Measurements from ENCODE around the gene AHCTF1. TPM values are rescaled to one million over a fixed set of nuclear protein-coding genes. Genes with fewer than 3 reads are reported as not detected.
"Not testable (repeated sequence)": the region's sequence is repeated elsewhere in the genome, so short reads cannot be mapped to it uniquely, and the experiment has no call there.

The AHCTF1 gene
- total RNA-seq, 4 donors from 2014 or later, result 30.7 to 45.3 (median 42.0) TPM

DNA sequence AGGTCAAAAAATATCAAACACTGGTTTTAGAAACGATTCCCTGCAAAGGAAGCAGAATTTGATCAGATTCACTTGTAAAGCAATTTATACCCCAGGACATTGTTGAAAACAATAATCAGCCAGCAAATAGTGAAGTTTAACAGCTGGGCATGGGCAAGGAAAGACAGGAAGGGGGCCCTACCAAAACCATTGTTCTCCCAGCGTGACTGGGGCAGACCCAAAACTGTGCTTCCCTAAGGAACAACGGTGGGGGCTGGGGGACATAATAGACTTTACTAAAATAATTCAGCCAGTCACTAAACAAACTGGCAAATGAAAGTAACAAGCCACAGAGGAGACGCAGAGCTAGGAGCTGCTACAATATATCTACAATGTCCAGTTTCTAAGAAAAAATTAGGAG lies 100.2 kb downstream of the AHCTF1 start:
- H3K36me3 ChIP-seq, result no peaks in the 10 kb centered on the region
- H3K4me1 ChIP-seq, result no peaks in the 10 kb centered on the region
- no peak overlapping the region for H3K27ac ChIP-seq (replicated peaks in 1 of 4)
- intact Hi-C loops (cut with DNase I), result no loop called here
- TF ChIP-seq EP300 (IDR thresholded peaks at IDR 0.05), result no peak
- TF ChIP-seq POLR2AphosphoS5 (IDR thresholded peaks at IDR 0.05), result no peak
- no peak for TF ChIP-seq POLR2A (IDR thresholded peaks at IDR 0.05; ENCODE audit: low read depth)
- TF ChIP-seq, protein P1, sequence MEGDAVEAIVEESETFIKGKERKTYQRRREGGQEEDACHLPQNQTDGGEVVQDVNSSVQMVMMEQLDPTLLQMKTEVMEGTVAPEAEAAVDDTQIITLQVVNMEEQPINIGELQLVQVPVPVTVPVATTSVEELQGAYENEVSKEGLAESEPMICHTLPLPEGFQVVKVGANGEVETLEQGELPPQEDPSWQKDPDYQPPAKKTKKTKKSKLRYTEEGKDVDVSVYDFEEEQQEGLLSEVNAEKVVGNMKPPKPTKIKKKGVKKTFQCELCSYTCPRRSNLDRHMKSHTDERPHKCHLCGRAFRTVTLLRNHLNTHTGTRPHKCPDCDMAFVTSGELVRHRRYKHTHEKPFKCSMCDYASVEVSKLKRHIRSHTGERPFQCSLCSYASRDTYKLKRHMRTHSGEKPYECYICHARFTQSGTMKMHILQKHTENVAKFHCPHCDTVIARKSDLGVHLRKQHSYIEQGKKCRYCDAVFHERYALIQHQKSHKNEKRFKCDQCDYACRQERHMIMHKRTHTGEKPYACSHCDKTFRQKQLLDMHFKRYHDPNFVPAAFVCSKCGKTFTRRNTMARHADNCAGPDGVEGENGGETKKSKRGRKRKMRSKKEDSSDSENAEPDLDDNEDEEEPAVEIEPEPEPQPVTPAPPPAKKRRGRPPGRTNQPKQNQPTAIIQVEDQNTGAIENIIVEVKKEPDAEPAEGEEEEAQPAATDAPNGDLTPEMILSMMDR (IDR thresholded peaks at IDR 0.05), result no peak
- no peak overlapping the region for H3K4me3 ChIP-seq
- no peak for DNase-seq (ENCODE audit: extremely low spot score)
- peaks cover 0 to 11% (median 4%) of the 10 kb centered on the region in 4 donors for H3K9me3 ChIP-seq
- peaks cover 0 to 8% (median 0%) of the 10 kb centered on the region in 4 donors for H3K27me3 ChIP-seq
- WGBS, result 60% methylated on average over 4 of the region's 4 CpGs

DNA sequence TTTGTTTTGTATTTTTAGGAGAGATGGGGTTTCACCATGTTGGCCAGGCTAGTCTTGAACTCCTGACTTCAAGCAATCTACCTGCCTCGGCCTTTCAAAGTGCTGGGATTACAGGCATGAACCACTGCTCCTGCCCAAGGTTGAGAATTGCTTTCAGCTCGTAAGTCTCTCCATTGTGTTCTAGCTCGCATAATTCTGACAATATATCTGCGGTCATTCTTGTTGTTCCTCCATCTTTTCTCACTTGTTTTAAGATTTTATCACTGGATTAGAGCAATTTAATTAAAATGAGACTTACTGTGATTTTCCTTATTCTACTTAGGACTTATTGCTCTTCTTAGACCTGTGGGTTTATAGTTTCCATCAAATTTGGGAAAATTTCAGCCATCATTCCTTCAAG lies 102.9 kb downstream of the AHCTF1 start:
- DNase-seq (ENCODE audit: extremely low spot score), result no peak
- Histone ChIP-seq H3K27me3 (peaks cover 0 to 8% (median 0%) of the 10 kb centered on the region in 4 donors), H3K36me3 (no peaks in the 10 kb centered on the region), H3K4me3 (no peak overlapping the region), H3K27ac (replicated peaks in 1 of 4) (no peak overlapping the region), H3K9me3 (peaks cover 0 to 11% (median 4%) of the 10 kb centered on the region in 4 donors), H3K4me1 (no peaks in the 10 kb centered on the region)
- intact Hi-C loops (cut with DNase I), result no loop called here
- TF ChIP-seq, protein P1 (IDR thresholded peaks at IDR 0.05), result no peak
- TF ChIP-seq EP300 (IDR thresholded peaks at IDR 0.05) (no peak), POLR2AphosphoS5 (IDR thresholded peaks at IDR 0.05) (no peak), POLR2A (IDR thresholded peaks at IDR 0.05; ENCODE audit: low read depth) (no peak)
- WGBS, result 91% methylated on average over 4 of the region's 4 CpGs

DNA sequence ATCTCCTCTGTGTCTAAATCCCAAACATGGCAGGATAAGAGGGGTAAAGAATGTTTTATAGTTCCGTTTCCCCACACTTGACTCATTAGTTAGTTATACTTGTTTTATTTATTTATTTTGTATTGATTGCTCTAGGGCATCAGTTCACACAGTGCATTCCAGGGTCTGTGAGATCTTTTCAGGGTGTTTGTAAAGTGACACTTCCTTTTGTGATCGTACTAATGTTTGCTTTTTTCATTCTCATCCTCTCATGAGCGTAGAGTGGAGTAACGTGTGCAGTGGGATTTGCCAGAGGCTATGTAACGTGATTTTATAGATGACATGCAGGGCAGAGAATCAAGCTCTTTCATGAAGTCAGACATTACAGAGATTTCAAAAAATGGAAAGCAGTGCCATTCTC lies 104.4 kb downstream of the AHCTF1 start:
- Histone ChIP-seq H3K36me3 (no peaks in the 10 kb centered on the region), H3K27ac (replicated peaks in 1 of 4) (no peak overlapping the region), H3K4me3 (no peak overlapping the region), H3K4me1 (no peaks in the 10 kb centered on the region), H3K9me3 (peaks cover 0 to 11% (median 4%) of the 10 kb centered on the region in 4 donors), H3K27me3 (peaks cover 0 to 8% (median 0%) of the 10 kb centered on the region in 4 donors)
- WGBS, result 74% methylated on average over 5 of the region's 5 CpGs
- TF ChIP-seq, protein P1 (IDR thresholded peaks at IDR 0.05), result no peak
- TF ChIP-seq POLR2A (IDR thresholded peaks at IDR 0.05; ENCODE audit: low read depth) (no peak), POLR2AphosphoS5 (IDR thresholded peaks at IDR 0.05) (no peak), EP300 (IDR thresholded peaks at IDR 0.05) (no peak)
- intact Hi-C loops (cut with DNase I), result no loop called here
- no peak for DNase-seq (ENCODE audit: extremely low spot score)

DNA sequence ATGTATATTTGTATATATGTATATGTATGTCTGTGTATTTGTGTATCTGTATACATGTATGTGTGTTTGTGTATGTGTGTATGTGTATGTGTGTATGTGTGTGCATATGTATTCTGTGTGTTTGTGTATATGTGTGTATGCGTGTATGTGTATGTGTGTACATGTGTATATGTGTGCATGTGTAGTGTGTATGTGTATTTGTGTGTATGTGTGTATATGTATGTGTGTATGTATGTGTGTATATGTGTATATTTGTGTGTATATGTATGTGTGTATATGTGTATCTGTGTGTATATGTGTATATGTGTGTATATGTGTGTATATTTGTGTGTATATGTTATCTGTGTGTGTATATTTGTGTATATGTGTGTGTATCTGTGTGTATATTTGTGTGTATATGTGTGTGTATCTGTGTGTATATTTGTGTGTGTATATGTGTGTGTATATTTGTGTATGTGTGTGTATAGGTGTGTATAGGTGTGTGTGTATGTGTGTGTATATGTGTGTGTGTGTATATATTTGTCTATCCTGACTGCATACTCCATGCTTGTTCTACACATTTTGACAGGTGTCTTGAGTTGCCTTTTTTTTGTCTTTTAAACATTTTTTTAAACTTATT lies 106.1 kb downstream of the AHCTF1 start:
- Histone ChIP-seq H3K36me3 (no peaks in the 10 kb centered on the region), H3K9me3 (peaks cover 0 to 11% (median 4%) of the 10 kb centered on the region in 4 donors), H3K4me3 (no peak overlapping the region), H3K27me3 (peaks cover 0 to 4% (median 0%) of the 10 kb centered on the region in 4 donors), H3K4me1 (no peaks in the 10 kb centered on the region), H3K27ac (replicated peaks in 1 of 4) (no peak overlapping the region)
- DNase-seq (ENCODE audit: extremely low spot score), result no peak
- TF ChIP-seq POLR2AphosphoS5 (IDR thresholded peaks at IDR 0.05) (no peak), EP300 (IDR thresholded peaks at IDR 0.05) (no peak), POLR2A (IDR thresholded peaks at IDR 0.05; ENCODE audit: low read depth) (no peak)
- TF ChIP-seq, protein P1 (IDR thresholded peaks at IDR 0.05), result no peak
- 97% methylated on average over 1 of the region's 1 CpG for WGBS
- intact Hi-C loops (cut with DNase I), result no loop called here

DNA sequence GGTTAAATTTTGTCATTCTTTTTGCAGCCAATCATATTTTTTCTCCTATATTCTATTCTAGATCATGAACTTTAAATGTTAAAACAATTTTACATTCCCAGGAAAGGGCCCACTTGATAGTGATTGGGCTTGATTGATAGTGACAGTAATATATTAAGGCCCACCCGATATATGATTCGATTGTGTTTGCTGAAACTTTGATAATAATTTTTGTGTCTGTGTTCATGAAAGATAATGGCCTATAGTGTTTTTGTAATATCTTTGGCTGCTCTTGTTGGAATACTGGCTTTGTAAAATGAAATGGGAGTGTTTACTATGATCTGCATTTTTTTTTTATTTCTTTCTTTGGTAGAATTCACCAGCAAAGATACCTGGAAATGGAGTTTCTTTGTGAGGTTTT lies 107.2 kb downstream of the AHCTF1 start:
- Histone ChIP-seq H3K4me3 (no peak overlapping the region), H3K36me3 (no peaks in the 10 kb centered on the region), H3K4me1 (no peaks in the 10 kb centered on the region), H3K27me3 (no peaks in the 10 kb centered on the region), H3K27ac (replicated peaks in 1 of 4) (no peak overlapping the region), H3K9me3 (peaks cover 0 to 10% (median 4%) of the 10 kb centered on the region in 4 donors)
- 92% methylated on average over 2 of the region's 2 CpGs for WGBS
- DNase-seq (ENCODE audit: extremely low spot score), result no peak
- intact Hi-C loops (cut with DNase I), result no loop called here
- TF ChIP-seq, protein P1 (IDR thresholded peaks at IDR 0.05), result no peak
- TF ChIP-seq POLR2A (IDR thresholded peaks at IDR 0.05; ENCODE audit: low read depth), result no peak
- no peak for TF ChIP-seq POLR2AphosphoS5 (IDR thresholded peaks at IDR 0.05)
- no peak for TF ChIP-seq EP300 (IDR thresholded peaks at IDR 0.05)

DNA sequence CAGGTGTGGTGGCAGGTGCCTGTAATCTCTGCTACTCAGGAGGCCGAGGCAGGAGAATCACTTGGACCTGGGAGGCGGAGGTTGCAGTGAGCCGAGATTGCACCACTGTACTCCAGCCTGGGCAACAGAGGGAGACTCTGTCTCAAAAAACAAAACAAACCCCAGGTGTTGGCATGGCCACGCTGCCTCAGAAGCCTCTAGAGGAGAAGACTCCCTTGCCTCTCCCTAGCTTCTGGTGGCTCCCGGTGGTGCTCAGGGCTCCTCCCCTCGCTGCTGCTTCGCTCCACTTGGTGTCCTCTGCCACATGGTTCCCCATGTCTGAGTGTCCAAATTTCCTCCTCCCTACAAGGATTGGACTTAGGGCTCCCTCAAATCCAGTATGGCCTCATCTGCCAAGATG lies 109.6 kb downstream of the AHCTF1 start:
- 86% methylated on average over 7 of the region's 7 CpGs for WGBS
- H3K9me3 ChIP-seq; DNase-seq (ENCODE audit: extremely low spot score); H3K27me3 ChIP-seq; H3K4me1 ChIP-seq; intact Hi-C loops (cut with DNase I); H3K27ac ChIP-seq (replicated peaks in 1 of 4); H3K36me3 ChIP-seq; H3K4me3 ChIP-seq: not testable (repeated sequence)
